ENCODE data around the gene GLI1. TPM values are rescaled to one million over a fixed set of nuclear protein-coding genes. Genes with fewer than 3 reads are reported as not detected.

The GLI1 gene
- total RNA-seq, 2 experiments from 2014 or later = 4.6 to 6.5 TPM

DNA sequence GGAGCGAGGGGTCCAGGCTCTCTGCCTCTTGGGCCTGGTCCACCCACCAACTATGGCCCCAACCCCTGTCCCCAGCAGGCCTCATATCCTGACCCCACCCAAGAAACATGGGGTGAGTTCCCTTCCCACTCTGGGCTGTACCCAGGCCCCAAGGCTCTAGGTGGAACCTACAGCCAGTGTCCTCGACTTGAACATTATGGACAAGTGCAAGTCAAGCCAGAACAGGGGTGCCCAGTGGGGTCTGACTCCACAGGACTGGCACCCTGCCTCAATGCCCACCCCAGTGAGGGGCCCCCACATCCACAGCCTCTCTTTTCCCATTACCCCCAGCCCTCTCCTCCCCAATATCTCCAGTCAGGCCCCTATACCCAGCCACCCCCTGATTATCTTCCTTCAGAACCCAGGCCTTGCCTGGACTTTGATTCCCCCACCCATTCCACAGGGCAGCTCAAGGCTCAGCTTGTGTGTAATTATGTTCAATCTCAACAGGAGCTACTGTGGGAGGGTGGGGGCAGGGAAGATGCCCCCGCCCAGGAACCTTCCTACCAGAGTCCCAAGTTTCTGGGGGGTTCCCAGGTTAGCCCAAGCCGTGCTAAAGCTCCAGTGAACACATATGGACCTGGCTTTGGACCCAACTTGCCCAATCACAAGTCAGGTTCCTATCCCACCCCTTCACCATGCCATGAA is 11.5 kb downstream of the GLI1 start:
- Histone ChIP-seq H3K36me3 (ENCODE audit: insufficient read depth, low read length) (peaks cover 66% of the 10 kb centered on the region), H3K4me3 (ENCODE audit: low read depth, low read length, poor library complexity, severe bottlenecking) (no peak overlapping the region), H3K9me2 (ENCODE audit: insufficient read depth, low read length) (no peaks in the 10 kb centered on the region), H3K4me2 (ENCODE audit: low read length) (no peak overlapping the region), H2AFZ (ENCODE audit: low read length) (no peak overlapping the region), H3K4me1 (ENCODE audit: insufficient read depth, low read length, poor library complexity, severe bottlenecking) (peaks cover 6% of the 10 kb centered on the region), H3K27ac (ENCODE audit: low read depth, low read length, poor library complexity, severe bottlenecking) (no peak overlapping the region), H3K79me2 (ENCODE audit: insufficient read depth, low read depth, low read length) (no peaks in the 10 kb centered on the region), H3K9me3 (ENCODE audit: low read length) (no peaks in the 10 kb centered on the region), H4K20me1 (ENCODE audit: insufficient read depth, low read length) (no peaks in the 10 kb centered on the region)
- DNase-seq (ENCODE audit: low spot score) = no peak
- intact Hi-C loops (cut with micrococcal nuclease; ENCODE audit: unreplicated experiment) = no loop called here
- no peak for TF ChIP-seq EZH2phosphoT487 (IDR thresholded peaks at IDR 0.05; ENCODE audit: borderline replicate concordance, low read depth, low read length)
- no peak for TF ChIP-seq CTCF (conservative IDR thresholded peaks at IDR 0.05; ENCODE audit: low read length)
- ChIA-PET POLR2A (interaction anchor here (0.6 to 1.2 kb wide), 2 partner anchors 8 to 9 kb away, joined by 3 to 4 read pairs; no protein-coding TSS in a partner anchor), CTCF (ENCODE audit: unreplicated experiment) (no interaction called here)
- BruUV-seq (replicated peaks) = no TSS peak

GRCh38 chr12:57471661-57472060 is 12.1 kb downstream of the GLI1 start:
- Histone ChIP-seq H3K4me1 (ENCODE audit: insufficient read depth, low read length, poor library complexity, severe bottlenecking) (peaks cover 12% of the 10 kb centered on the region), H4K20me1 (ENCODE audit: insufficient read depth, low read length) (no peaks in the 10 kb centered on the region), H3K79me2 (ENCODE audit: insufficient read depth, low read depth, low read length) (peaks cover 5% of the 10 kb centered on the region; the same call in 1 of the 2 replicates), H3K36me3 (ENCODE audit: insufficient read depth, low read length) (peaks cover 66% of the 10 kb centered on the region), H3K9me3 (ENCODE audit: low read length) (no peaks in the 10 kb centered on the region), H3K27ac (ENCODE audit: low read depth, low read length, poor library complexity, severe bottlenecking) (no peak overlapping the region), H3K4me2 (ENCODE audit: low read length) (no peak overlapping the region), H2AFZ (ENCODE audit: low read length) (no peak overlapping the region), H3K9me2 (ENCODE audit: insufficient read depth, low read length) (no peaks in the 10 kb centered on the region), H3K4me3 (ENCODE audit: low read depth, low read length, poor library complexity, severe bottlenecking) (no peak overlapping the region)
- intact Hi-C loops (cut with micrococcal nuclease; ENCODE audit: unreplicated experiment) = no loop called here
- CTCF ChIA-PET (ENCODE audit: unreplicated experiment) = no interaction called here
- POLR2A ChIA-PET = interaction anchor here (0.6 to 1.2 kb wide), 2 partner anchors 8 to 9 kb away, joined by 3 to 4 read pairs; no protein-coding TSS in a partner anchor
- DNase-seq (ENCODE audit: low spot score) = no peak
- no peak for TF ChIP-seq EZH2phosphoT487 (IDR thresholded peaks at IDR 0.05; ENCODE audit: borderline replicate concordance, low read depth, low read length)
- no peak for TF ChIP-seq CTCF (conservative IDR thresholded peaks at IDR 0.05; ENCODE audit: low read length)
- no TSS peak for BruUV-seq (replicated peaks)

GRCh38 chr12:57472391-57472790 is 12.8 kb downstream of the GLI1 start:
- CTCF ChIA-PET (ENCODE audit: unreplicated experiment) = no interaction called here
- TF ChIP-seq CTCF (conservative IDR thresholded peaks at IDR 0.05; ENCODE audit: low read length) = no peak
- TF ChIP-seq EZH2phosphoT487 (IDR thresholded peaks at IDR 0.05; ENCODE audit: borderline replicate concordance, low read depth, low read length) = no peak
- no peak for DNase-seq (ENCODE audit: low spot score)
- Histone ChIP-seq H3K4me1 (ENCODE audit: insufficient read depth, low read length, poor library complexity, severe bottlenecking) (peaks cover 17% of the 10 kb centered on the region), H4K20me1 (ENCODE audit: insufficient read depth, low read length) (no peaks in the 10 kb centered on the region), H3K36me3 (ENCODE audit: insufficient read depth, low read length) (peaks cover 66% of the 10 kb centered on the region), H3K4me3 (ENCODE audit: low read depth, low read length, poor library complexity, severe bottlenecking) (no peak overlapping the region), H3K27ac (ENCODE audit: low read depth, low read length, poor library complexity, severe bottlenecking) (no peak overlapping the region), H3K79me2 (ENCODE audit: insufficient read depth, low read depth, low read length) (peaks cover 12% of the 10 kb centered on the region; the same call in 1 of the 2 replicates), H3K4me2 (ENCODE audit: low read length) (no peak overlapping the region), H3K9me3 (ENCODE audit: low read length) (no peaks in the 10 kb centered on the region), H3K9me2 (ENCODE audit: insufficient read depth, low read length) (no peaks in the 10 kb centered on the region), H2AFZ (ENCODE audit: low read length) (no peak overlapping the region)
- intact Hi-C loops (cut with micrococcal nuclease; ENCODE audit: unreplicated experiment) = no loop called here
- BruUV-seq (replicated peaks) = no TSS peak
- POLR2A ChIA-PET = no interaction called here
